AML-193 (cell line): Measurements from ENCODE around the gene ACCSL.
A peak's percentile ranks its signal among the peaks of the same experiment; 100 is the strongest.

Source experiments
- DNase-seq, 2 experiments: peaks; one replicate each; lab custom pipeline; 2025; lab: John Stamatoyannopoulos, UW

The ACCSL gene

DNA sequence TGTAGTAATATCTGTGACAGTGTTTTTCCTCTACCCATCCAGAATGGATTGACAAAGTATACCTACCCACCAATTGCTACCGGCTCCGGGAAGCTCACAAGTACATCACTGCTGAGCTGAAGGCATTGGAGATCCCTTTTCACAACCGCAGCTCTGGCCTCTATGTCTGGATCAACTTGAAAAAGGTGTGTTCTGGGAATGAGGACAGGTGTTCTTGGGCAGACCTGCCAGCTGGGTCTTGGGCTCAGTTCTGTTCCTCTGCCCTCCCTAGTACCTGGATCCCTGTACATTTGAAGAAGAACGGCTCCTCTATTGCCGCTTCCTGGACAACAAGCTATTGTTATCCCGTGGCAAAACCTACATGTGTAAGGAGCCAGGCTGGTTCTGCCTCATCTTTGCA is 10.5 kb downstream of the ACCSL start:
- no peak for DNase-seq

DNA sequence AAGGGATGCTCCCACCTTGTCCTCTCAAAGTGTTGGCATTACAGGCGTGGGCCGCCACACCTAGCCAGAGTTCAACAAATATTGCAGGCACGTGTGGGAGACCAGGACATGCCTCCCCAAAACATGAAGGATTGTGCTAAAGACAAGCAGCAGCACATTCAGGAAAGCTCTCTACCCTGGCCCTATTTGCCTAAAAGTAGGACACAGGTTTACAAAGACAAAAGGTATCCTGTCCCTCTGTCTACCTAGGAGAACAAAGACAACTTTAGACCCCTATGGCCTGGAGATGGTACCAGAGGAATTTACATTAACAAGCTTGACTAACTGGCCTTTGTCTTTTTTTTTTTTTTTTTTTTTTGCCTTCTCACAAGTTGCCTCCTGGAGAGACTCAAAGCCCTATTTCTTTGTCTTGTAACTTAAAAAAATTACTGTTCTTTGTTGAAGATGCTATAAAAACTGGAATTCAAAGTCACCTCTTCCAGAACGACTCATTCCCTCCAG is 17.4 kb downstream of the ACCSL start:
- no peak for DNase-seq

DNA sequence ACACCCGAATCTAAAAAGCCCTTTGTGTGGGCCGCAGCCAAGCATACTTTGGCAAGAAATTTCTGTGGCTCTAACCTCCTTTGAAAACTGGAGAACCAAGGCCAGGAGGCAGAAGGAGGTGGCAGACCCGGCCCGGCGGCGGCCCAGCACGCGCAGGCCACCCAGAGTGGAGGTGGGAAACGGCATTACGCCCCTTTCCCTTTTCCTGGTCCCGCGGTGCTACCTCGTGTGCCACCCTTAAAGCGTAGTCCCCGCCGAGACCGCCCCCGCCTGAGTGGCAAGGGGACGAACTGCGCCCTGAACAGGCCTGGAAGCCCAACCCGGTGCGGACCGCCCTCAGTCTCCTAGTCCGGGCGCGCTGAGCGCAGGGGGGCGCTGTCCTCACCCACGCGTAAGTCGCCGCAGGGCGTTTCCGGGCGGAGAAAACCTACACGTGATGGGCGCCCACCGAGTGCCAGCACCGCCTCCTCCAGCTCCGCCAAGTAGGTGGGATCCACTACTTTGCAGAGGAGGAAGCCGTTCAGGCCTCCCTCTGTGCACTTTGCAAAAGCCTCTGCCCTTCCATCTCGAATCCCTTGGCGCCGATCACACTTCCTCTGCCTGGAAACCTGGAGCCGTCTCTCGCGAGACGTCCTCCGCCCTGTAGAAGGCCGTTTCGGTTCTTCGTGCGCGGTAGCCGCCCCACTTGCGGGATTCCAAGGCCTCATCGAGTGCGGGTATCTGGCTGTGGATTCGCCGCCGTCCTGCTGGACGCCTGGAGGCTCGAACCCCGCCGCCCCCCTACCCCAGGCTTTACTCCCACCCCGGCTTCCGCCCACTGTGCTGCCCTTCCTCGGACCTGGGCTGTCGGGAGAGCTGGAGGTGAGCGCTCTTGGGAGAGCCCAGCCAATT is 18.3 kb downstream of the ACCSL start, which contains the start of gene ACCS:
Gene ACCS, plus strand, starts transcription at position 430 of the 891 bp plus-strand sequence. CDS start 1,358 bp downstream, outside the sequence.
- peak; percentile 82 to 89 for DNase-seq

DNA sequence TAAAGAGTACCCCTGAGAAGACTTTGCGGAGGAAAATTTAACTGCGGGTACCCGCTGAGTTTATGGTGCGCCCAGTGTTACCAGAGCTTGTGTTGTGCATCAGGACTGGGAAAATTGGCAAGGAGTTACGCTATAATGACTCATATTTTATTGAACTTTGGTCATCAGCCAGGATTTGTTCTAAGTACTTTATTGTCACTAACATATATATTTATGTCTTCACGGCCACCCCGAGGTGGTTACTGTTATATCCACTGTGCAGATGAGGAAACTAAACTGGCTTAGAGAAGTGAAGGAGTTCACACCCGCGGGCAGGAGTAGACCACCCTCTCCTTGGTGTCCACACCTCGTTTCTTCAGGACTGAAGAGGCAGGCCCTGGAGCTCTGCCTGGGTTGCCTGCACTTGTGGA is 19.0 kb downstream of the ACCSL start:
- peak; percentile 17 to 27 for DNase-seq

DNA sequence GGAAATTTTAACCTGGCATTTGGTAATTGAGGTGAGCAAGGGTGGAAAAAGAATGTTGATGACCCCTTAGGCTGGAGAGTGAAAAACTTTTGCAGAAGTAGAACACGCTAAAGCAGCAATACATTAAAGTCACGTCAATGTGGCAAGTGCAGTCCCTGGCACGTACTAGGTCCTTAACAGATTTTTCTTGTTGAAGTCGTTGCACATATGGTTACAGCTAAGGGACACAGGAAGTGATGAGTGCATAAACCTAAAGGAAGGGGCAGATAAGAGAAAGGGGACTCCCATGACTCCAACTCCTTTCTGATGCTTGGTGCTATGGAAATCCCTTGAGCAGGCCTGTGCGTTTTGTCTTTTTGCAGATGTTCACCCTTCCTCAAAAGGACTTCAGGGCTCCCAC is 19.5 kb downstream of the ACCSL start:
- peak; percentile 45 to 67 for DNase-seq

DNA sequence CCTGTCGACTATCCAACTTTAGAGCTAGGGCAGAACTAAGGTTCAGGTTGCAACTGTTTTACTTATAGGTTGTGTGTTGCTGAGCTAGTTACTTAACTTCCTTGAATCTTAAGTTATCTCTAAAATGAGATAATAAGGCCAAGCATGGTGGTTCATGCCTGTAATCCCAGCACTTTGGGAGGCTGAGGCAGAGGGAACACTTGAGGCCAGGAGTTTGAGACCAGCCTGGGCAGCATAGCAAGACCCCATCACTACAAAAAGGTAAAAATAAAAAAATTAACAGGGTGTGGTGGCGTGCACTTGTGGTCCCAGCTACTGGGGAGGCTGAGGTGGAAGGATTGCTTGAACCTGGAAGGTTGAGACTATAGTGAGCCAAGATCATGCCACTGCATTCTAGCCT is 20.4 kb downstream of the ACCSL start:
- DNase-seq, result no peak

DNA sequence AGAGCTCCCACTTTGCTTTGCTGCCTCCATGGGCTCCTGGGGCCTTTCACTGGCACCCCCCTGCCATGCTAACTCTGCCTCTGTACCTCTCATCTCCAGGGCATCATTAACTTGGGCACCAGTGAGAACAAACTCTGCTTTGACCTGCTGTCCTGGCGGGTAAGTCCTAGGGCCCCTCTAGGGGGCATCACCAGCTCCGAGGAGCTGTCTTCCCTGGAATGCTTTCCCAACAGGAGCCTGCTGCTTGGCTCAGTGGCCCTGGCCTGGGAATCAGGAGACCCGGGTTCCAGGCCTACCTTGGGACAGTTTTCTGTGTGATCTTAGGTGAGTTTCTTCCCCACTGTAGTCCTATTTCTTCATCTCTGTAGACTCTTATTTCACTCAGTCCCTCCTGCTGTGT is 23.4 kb downstream of the ACCSL start:
- DNase-seq, result no peak

DNA sequence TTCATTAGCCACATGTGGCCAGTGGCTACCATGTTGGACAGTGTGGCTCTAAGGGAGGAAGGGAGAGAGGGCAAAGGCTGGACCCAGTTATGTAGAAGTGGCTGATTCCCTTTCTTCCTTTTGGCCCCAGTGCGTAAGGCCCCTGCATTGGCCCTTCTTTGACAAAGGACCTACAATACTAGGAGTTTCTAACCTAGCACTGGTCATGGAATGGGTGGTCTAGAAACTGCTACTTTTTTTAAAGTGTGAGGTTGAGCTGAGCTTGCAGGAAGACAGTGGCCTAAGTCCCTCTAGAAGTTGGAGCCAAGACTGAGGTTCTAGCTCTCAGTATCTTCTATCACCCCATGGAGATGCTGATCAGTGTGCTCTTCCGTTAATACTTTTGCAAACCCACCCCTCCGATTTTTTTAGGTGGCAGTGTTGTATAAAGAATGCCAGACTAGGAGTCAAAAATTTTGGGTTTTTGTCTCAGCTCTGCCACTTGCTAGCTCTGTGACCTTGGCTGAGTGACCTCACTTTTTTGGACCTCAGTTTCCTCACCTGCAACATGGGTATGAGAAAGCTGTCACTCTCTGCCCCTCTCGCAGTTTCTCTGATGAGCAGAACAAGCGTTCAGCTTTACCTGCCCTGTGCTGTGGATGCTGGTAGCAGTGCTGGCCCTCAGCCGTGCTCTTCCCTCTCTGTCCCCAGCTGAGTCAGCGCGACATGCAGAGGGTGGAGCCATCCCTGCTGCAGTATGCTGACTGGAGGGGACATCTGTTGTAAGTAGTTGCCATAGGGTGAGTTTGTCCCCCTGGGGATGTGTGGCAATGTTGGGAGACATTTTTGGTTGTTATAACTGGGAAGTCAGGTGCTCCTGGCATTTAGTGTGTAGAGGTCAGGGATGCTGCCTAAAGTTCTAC is 25.2 kb downstream of the ACCSL start:
- DNase-seq, result no peak

DNA sequence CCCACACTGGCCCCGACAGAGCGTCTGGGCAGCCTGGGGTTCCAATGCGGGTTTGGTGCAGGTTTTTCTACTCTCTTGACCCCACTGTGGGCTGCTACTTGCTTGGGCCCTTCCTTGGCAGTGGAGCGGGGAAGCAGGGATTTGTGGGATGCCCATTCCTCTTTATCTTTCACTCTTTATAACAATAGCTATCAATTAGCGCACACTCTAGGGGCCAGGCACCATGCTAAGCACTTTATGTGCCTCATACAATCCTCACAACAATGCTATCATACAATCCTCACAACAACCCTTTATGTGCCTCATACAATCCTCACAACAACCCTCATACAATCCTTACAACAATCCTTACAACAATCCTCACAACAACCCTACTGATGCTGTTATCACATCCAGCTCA is 31.0 kb downstream of the ACCSL start:
- DNase-seq, result no peak

DNA sequence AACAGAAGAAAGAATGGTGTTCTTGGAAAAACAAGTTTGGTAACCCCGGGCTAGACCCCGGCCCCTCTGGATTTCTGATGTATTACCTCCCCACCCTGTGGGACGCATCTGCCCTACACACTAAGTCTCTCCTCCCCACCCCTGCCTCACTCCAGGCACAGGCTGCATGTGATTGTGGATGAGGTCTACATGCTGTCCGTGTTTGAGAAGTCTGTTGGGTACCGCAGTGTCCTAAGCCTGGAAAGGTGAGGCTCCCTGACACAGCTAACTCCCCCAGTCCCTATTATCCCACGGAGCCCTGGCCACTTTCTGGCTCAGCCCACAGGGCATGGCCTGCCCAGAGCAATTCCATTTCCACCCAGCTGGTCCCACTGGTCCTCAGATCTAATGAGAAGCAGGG is 31.6 kb downstream of the ACCSL start:
- no peak for DNase-seq

DNA sequence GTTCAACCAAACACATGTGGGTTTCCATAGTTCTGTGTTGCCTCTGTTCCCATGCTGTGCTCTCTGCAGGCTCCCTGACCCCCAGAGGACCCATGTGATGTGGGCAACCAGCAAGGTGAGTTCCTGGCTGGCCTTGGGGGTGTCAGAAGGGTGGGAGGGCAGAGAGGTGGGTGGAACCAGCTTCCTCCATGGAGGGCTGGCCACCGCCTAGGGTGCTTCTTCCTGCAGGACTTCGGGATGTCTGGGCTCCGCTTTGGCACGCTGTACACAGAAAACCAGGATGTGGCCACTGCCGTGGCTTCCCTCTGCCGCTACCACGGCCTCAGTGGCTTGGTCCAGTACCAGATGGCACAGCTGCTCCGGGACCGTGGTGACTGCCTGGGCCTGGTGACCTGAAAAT is 33.2 kb downstream of the ACCSL start:
- no peak for DNase-seq

DNA sequence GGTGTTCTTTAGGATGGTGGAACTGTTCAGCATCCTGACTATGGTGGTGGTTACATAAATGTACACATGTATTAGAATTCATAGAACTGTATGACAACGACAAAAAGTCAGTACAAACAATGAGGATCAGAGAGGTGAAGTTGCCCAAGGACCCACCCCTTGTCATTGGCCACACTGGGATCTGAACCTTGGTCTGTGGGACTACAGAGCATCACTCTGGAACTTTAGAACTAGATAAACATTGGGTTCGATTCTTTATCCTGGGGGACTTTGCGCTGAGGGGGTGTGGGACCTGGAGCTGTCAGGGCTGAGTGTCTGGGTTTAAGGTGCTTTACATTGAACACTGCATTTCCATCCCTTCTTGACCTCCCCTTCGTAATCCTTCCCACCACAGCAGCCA is 34.9 kb downstream of the ACCSL start:
- DNase-seq, result no peak

DNA sequence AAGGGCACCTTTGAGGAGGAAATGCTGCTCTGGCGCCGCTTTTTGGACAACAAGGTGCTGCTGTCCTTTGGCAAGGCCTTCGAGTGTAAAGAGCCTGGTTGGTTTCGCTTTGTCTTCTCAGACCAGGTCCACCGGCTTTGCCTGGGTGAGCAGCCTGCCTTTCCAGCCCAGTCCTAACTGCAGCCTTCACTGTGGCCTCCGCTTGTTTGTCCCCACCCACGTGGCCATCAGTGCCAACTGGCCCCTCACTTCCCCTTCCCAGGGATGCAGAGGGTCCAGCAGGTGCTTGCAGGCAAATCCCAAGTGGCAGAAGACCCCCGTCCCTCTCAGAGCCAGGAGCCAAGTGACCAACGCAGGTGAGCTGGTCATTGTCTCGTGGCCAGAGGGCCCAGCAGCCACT is 35.7 kb downstream of the ACCSL start:
- no peak for DNase-seq

DNA sequence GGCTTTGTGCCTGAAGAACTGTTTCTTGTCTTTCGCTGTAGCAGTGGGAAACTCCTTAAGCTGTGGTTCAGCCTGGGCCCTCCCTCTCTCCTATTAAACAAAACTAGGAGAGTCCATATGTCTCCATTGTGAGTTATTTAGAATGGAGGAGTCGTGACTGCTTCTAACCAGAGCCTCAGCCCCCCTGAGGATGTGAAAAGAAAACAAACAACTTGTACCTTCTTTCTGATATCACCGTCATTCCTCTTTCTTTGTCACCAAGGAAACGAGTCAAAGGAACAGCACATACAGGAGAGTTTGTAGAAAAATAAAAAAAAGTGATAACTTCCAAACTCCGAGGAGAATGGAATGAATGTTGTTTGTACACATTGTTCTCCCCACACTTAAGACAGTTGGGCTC is 36.1 kb downstream of the ACCSL start:
- DNase-seq, result no peak

DNA sequence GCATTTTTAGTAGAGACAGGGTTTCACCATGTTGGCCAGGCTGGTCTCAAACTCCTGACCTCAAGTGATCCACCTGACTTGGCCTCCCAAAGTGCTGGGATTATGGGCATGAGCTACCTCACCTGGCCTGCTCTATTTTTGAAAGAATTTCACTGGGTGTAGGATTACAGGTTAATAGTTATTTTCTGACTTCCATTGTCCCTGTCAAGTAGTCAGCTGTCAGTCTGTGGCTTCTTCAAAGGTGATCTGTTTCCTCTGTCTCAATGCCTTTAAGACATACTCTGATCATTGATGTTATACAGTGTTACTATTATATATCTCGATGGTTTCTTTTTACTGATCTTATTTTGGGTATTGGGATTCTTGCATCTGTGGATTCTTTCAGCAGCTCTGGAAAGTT is 37.5 kb downstream of the ACCSL start:
- no peak for DNase-seq

DNA sequence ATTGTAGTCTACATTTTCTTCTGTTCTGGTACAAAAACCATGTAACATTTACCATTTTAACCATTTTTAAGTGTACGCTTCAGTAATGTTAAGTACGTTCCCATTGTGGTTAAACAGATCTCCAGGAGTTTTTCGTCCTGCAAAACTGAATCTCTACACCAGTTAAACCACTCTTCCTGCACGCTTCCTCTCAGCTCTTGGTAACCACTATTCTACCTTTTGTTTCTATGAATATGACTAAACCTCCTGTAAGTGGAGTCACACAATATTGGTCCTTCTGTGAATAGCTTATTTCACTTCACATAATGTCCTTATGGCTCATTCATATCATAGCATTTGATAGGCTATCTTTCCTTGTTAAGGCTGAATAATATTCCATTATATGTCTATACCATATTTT is 40.6 kb downstream of the ACCSL start:
- DNase-seq, result no peak

DNA sequence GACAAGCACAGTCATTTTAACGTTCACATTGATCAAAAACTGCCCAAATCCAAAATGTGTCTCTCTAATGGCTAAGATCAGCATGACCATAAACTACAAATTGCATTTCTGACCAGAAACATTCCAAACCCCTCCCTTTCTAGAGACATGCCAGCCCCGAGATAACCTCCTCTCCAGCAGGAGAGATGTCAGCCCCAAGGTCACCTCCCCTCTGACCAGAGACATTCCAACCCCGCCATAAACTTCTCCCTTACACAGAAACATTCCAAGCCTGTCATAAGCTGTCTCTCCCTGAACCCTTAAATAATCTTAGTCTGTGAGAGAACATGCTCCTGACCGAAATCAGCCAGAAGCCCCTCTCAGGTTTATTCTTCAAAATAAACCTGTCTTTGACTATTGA is 41.1 kb downstream of the ACCSL start:
- no peak for DNase-seq

DNA sequence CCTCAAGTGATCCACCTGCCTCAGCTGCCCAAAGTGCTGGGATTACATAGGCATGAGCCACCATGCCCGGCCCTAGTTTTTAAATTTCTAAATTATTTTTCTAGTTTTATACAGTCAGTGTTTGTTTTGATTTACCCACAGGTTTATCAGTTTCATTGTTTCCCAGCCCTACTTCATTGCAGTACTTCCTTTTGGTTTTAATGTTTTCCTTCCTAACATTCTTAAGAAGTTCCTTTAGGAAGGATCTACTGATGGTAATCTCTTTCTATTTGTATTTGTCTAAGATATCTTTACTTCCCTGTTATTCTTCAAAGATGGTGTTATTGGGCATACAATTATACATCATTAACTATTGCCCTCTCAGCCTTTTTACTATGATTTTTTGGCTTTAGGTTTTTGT is 42.8 kb downstream of the ACCSL start:
- no peak for DNase-seq

DNA sequence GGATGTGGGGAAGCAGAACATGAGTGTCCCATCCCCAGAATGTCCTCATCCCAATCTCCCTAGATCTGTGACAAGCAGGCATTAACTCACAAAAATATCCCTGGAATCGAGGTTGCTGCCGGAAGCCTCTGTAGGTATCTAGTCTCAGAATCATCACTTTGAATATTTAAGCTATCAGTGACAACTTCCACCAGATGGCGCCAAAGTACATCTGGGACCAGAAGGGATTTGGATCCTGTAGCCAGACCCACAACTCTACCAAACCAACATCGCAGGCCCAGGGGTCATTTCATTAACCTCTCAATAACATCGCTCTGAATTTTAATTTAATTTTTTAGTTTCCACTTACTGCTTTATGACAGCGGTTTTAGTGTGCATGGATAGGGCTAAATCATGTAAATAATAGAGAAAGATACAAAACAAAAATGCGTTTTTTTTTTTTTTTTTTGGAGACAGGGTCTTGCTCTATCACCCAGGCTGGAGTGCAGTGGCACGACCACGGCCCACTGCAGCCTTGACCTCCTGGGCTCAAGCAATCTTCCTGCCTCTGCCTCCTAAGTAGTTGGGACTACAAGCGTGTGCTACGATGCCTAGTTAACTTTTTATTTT is 46.6 kb downstream of the ACCSL start:
- DNase-seq, result peak; percentile 61 to 64

DNA sequence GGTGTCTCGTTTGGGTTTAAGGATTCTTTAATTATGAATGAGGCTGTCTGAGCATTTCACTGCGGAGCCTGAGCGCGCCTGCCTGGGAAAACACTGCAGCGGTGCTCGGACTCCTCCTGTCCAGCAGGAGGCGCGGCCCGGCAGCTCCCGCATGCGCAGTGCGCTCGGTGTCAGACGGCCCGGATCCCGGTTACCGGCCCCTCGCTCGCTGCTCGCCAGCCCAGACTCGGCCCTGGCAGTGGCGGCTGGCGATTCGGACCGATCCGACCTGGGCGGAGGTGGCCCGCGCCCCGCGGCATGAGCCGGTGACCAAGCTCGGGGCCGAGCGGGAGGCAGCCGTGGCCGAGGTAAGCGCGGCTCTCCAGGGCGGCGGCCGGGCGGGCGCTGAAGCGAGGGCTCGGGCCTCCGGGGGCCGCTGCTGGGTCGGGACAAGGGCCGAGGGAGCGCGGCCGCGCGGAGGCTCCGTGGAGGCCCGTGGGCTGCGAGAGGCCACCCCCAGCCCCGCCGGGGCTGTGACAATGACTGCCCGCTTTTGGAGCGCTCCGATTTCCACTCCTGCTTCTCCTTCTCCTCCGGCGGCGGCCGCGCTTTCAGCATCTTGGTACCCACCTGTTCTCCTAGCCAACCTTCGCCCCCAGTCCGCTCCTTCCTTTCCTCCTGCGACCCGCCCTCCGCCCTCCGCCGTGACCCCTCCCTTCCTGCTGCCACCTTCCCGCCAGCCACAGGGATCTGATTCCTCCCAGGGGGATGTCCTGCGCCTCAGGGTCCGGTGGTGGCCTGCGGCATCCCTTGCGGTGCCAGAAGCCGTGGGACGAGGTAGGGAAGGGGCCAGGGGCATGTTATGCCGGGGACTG is 48.0 kb downstream of the ACCSL start, which contains the start of gene EXT2:
Gene EXT2, plus strand, starts transcription at position 173 of the 854 bp plus-strand sequence. CDS start 12,035 bp downstream, outside the sequence.
- DNase-seq, result peak; percentile 60 to 65
